Measurements from ENCODE around the gene MYCBPAP.

The MYCBPAP gene

DNA sequence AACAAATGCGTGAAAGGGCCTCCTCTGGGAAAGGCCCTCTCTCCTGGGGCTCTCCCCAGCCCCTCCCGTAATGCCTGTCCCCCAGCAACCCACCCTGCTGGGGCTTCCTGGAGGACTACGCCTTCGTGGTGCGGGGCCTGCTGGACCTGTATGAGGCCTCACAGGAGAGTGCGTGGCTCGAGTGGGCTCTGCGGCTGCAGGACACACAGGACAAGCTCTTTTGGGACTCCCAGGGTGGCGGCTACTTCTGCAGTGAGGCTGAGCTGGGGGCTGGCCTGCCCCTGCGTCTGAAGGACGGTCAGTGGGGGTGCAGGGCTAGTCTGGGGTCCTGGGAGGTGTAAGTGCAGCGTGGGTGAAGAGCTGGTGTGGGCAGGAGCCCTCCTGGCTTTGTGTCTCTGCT lies 43.6 kb downstream of the MYCBPAP start:
- no peak for DNase-seq (ENCODE audit: low spot score)

DNA sequence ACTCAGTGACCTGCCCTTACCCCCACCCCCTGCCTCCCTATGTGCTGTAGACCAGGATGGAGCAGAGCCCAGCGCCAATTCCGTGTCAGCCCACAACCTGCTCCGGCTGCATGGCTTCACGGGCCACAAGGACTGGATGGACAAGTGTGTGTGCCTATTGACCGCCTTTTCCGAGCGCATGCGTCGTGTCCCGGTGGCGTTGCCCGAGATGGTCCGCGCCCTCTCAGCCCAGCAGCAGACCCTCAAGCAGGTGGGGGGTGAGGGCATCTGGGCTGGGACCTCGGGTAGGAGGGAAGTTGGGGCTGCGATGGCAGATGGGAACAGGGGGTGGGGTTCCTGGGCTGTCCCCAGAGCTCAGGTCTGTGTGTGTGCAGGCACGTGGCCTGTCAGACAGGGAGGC lies 46.0 kb downstream of the MYCBPAP start:
- no peak for DNase-seq (ENCODE audit: low spot score)

DNA sequence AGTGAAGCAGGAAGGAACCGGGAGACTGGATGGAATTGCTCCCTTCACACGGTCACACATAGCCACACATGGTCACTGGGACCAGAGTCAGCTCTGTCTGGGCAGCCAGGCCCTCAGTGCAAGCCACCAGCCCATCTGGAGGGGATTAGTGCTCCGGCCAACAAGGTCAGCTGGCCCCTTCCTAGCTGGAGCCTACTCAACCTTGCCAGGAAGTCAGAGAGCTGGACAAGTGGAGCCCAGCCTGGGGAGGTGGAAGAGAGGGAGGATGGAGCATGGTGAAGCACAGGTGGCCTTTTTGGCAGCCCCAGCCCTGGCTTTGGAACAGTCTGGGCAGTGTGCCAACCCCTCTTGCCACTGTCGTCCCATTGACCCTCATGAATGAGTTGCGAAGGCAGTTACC lies 48.6 kb downstream of the MYCBPAP start:
- DNase-seq (ENCODE audit: low spot score) = no peak

DNA sequence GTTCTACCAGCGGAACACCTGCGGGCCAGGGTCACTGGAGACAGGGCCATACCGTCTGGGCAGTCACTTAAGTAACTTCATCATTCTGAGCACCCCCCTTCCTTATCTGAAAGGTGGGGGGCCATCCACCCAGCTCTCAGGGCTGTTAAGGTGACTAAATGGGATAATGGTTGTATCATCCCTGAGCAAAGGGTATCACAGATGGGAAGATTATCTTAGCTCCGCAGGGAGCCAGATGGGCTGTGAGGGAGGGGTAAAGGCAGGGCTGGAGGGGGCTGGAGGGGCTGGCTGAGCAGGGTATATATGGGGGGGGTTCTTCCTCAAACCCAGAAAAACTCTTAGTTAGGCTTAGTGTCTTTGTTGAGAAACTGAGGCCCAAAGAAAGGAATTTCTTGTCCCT lies 49.4 kb downstream of the MYCBPAP start:
- DNase-seq (ENCODE audit: low spot score) = no peak

DNA sequence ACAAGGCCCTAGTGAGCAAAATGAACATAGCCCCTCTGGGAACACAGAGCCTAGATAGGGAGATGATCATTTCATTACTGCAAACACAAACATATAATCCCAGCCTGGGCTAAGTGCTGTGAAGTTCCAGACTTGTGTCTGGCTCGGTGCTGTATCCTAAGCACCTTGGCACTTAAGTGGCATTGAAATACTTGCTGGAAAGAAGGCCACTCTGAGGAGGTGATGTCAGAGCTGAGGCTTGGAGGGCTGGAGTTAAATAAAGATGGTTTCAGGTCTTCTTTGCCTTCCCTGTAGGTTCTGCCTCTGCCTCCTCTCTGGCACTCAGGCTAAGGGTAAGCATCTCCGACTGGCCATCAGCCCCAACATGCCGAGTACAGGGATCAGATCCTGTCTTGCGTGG lies 49.9 kb downstream of the MYCBPAP start:
- no peak for DNase-seq (ENCODE audit: low spot score)

DNA sequence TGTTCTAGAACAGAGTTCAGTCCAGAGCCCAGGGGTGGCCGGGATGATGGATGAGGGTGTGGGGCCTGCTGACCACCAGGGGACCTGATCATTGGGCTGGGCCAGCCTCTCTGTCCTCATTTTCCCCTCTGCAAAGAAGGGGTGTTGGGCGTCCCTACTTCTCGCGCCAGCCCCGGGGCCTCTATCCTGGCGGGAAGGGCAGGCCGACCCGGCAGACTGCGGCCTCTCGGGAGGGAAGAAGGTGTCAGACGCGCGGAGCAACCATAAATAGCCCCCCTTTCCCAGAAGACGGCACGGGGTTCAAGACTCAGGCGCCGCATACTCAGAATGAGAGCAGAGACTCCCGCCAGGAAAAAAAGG lies 50.3 kb downstream of the MYCBPAP start:
- DNase-seq (ENCODE audit: low spot score) = no peak

DNA sequence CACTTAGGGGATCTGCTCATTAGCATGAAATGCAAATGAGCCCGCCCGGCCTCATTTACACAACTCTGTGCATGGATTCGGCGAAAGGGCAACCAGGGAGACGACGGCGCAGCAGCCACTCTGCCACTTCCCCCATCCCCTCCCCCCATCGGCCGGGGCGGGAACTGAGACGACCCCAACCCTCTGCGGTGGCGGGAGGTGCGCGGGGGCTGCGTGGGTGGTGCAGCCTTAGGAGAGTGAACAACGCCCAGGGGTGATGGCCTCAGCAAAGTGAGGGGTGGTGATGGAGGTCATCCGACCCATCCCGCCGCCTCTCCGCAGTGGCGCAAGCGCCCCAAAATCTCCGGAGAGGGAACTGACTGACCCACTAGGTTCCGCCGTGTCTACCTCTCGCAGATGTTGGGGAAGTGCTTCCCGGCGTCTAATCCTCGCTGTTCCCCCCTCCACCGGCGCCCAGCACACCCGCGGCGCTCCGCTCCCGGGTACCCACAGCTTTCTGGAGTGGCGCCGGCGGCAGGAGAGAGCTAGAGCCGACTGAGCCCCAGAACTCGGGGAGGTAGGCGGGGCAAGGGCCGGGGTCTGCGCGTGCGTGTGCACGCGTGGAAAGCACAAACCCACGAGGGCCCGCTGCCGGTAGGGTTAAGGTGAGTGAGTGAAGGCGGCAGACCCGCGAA lies 50.8 kb downstream of the MYCBPAP start:
- DNase-seq (ENCODE audit: low spot score) = no peak

DNA sequence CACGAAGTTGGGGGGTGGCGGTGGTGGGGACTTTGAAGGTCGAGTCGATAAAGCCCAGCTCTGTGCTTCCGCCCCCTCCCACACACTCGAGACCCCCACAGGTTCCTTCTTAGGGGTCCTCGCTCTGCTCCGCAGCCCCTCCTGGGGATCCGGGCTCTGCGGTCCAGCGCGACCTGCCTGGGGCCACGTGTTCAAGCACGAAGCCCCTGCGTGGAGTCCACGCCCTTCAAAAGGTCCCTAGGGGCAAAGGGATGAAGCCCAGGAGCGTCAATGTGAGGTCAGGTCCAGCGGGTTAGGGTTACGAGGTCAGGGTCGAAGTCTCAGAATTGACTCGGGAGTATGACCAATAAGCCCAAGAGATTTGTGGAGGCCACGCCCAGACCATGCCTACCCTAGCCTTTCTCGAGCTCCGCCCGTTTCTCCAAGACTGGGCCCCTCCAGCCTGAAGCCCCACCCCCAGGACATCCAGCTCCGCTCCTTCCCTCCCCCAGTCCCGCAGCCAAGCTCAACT lies 51.5 kb downstream of the MYCBPAP start:
- no peak for DNase-seq (ENCODE audit: low spot score)

DNA sequence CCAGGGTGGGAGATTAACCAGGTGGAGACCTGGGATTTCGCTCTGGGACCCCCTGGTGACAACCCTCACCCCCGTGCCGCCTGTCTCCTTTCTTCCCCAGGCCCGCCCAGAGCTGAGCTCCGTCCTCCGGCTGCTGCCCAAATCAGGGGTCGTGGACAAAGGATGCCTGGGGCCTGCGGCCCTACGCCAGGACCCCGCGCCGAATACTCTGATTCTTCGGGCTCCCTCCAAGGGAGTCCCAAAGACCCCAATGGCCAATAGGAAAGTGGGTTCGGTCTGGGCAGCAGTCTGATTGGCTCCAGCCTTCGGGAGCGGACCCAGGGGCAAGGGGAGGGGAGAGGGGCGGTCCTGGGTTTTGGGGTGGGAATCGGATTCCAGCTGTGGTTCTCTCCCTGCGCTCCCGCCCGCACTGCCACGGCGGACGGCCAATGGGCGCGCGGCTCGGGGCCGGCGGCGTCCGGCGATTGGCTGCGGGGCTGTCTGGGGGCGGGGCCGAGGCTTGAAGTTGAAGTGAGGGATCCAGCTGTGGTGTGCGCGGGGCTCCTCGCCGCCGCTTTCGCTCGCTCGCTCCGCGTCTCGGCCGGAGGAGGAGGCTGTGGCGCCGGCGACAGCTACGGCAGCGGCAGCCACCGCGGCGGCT lies 52.1 kb downstream of the MYCBPAP start, which contains the start of gene CACNA1G:
Gene CACNA1G, plus strand, starts transcription at position 531 of the 640 bp plus-strand sequence. CDS start 745 bp downstream, outside the sequence.
- DNase-seq (ENCODE audit: low spot score) = peak; percentile 70

DNA sequence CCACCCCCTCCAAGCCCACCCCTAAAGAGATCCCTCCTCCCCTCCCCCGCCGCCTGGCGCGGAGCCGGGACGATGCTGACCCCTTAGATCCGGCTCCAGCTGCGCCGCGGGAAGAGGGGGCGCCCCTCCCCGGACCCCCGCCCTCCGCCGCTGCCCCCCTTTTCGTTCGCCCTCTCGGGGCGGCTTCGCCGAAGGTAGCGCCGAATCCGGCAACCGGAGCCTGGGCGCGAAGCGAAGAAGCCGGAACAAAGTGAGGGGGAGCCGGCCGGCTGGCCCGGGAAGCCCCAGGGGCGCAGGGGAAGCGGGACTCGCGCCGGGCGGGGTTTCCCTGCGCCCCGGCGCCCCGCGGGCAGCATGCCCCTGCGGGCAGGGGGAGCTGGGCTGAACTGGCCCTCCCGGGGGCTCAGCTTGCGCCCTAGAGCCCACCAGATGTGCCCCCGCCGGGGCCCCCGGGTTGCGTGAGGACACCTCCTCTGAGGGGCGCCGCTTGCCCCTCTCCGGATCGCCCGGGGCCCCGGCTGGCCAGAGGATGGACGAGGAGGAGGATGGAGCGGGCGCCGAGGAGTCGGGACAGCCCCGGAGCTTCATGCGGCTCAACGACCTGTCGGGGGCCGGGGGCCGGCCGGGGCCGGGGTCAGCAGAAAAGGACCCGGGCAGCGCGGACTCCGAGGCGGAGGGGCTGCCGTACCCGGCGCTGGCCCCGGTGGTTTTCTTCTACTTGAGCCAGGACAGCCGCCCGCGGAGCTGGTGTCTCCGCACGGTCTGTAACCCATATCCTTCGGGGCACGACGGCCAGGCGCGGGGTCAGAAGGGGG lies 52.9 kb downstream of the MYCBPAP start:
- DNase-seq (ENCODE audit: low spot score) = no peak

DNA sequence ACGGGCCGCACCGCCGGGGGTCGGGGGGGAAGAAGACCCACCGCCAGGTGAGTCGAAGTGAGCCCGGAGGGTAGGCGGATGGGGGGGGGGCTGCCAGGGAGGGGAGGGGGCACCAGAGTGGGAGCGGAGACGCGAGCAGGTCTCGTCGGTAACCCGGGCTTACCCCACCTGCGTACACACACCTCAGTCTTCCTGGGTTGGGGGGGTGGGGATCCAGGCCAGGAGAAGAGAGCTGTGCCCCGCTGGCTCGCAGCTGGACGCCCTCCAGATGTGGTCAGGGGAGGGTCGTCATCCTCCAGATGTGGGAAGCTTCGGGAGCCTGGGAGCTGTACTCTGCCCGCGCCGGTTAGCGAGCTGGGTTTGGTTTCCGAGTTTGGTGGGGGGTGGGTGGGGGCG lies 53.5 kb downstream of the MYCBPAP start:
- DNase-seq (ENCODE audit: low spot score) = no peak

DNA sequence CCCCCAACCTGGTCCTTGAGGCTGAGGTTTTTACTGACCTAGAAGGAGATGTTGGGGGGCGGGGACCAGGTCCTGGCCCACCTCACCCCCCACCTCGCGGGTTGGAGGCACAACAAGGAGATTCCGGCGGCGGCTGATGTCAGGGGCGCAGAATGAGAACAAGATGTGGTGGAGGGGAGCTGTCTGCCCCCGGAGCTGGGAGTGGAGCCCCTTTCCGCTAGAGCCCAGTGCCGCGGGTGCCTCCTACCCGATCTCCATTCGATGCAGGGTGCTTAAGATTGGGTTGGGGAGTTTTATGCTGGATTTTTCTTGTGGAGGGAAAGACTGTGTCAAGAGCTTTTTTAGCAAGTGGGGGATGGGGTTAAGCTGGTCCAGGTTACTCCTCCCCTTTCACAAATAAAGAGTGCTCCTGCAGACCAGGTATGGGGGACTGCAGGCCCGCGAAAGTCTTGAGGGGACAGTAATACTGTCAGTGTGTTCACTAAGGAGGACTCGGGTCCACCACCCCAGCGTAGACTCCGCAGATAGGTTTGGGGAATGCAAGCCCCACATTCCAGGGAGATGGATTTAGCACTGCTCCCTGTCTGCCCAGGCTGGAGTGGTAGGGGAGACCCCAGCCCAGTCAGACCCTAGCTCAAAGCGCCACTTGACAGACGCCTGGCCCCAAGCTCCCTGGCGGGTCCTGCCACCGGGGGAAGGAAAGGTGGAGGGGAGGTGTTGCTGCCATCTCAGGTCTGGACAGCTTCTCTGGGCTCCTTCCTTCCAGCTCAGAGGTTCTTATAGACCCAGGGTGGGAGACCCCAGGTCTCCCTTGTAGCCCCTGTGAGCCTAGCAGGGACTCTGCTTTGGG lies 54.2 kb downstream of the MYCBPAP start:
- no peak for DNase-seq (ENCODE audit: low spot score)

DNA sequence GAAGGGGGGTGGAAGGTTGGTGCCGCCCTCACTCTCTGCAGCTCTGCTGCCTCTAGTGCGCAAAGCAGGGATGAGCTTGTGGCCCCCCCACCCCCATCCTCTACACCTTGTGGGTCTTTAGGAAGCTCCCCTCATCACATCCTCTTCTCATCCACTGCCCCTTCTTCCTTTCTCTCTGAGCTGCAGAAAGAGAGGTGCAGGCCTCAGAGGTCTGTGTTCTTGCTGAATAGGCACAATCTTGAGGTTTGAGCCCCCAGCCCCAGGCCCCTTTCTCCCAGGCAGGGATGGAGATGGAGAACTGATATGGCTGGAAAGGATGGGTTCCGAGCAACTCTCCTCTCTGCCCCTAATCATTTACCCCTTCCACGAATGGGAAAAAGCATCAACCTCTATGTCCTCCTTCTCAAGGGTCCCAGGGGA lies 54.9 kb downstream of the MYCBPAP start:
- no peak for DNase-seq (ENCODE audit: low spot score)

DNA sequence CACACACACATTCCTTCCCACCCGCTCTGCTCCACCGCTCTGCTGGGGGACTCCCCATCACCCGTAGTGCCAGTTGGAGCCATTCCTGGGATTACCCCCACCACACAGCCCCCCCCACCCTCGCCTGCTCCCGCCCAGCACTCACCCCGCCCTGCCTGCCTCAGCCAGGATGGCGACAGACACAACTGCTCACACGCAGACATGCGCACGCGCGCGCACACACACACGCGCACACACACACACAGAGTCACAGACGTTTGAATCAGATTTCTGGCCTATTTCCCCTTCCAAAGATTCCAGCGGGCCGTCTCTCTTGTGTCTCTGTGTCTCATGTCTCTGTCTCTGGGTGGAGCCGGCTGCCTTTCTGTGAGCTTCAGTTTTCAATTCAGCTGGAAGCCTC lies 56.7 kb downstream of the MYCBPAP start:
- no peak for DNase-seq (ENCODE audit: low spot score)

DNA sequence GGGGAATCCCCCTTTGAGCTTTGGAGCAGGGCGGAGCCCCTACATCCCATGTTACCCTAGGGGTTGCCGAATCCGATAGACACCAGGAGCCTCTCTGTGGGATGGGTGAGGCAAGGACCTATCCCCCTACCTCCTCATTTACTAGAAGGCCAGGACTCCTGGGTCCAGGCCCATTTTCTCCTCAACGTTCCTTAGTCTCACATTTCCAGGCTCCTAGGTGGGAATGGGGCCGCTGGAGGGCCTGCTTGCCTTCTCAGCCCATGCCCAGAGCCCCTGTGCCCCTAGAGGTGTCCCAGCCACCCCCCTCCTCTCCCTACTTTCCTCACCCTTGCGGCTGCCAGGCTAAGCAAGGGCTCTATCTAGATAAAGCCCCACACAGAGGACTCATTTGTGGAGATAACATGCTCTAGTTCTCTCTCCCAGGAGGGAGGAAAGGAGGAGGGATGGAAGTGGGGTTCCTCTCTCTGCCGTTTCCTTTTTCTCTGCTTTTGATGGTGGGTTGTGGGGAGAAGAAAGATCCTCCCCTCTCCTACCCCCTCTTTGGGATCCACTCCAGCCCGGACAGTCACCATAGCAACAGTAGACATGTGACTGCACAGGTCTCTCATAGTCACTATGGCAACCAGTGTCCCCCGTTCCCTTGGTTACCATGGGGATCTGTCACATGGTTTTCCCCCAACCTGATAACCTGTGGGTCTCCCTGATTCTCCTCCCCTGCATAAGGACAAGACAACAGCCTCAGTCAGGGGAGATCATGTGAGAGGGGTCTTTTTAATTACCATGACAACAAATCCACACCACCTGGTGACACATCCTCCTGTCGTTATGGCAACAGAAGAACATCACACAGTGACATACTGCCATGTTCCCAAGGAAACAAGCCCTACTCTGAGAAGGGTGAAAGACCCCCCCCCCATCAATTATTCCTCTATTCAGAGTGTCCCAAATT lies 57.4 kb downstream of the MYCBPAP start:
- DNase-seq (ENCODE audit: low spot score) = no peak

DNA sequence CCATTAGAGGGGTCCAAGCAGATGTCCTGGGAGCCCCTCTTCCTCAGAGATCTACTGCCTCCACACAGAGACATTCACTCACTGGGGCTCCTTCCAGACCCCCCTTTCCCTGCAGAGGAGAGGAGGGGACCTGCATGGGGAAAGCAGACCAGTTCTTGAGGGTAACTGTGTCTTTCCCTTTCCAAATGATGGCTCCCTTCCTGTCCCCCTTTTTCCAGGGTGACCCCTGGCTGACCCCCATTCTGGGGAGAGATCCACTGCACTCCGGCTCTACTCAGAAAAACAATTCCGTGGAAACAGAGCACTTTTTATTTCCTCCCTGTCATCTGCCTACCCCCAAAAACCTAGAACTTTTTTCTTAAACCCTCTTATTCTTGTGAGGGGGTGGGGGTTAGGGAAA lies 58.6 kb downstream of the MYCBPAP start:
- no peak for DNase-seq (ENCODE audit: low spot score)

DNA sequence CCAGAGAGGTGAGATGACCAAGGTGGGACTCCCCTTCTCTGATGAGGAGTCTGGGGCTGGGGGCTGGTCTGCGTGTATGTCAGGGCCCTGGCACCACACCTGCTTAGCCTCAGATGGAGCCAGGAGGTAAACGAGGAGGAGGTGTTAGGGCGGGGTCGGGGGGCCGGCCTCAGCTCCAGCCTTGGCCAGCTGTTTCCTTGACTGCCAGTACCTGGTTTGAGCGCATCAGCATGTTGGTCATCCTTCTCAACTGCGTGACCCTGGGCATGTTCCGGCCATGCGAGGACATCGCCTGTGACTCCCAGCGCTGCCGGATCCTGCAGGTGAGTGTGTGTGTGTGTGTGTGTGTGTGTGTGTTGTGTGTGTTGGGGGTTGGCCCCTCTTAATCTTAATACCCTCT lies 60.4 kb downstream of the MYCBPAP start:
- no peak for DNase-seq (ENCODE audit: low spot score)

DNA sequence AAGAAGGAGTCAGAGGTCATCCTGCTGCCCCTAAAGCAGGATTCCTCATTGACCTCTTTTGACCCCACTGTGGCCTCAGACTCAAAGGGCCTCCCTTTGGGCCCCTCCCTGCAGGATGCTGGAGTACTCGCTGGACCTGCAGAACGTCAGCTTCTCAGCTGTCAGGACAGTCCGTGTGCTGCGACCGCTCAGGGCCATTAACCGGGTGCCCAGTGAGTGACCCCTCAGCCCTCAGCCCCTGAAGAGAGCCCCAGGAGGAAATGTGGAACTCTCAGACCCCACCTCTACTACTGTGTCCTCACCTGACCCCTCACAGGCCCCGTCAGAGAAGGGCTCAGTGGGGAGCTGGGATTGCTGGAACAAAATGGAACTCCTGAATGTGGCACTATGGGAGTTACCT lies 61.4 kb downstream of the MYCBPAP start:
- no peak for DNase-seq (ENCODE audit: low spot score)

DNA sequence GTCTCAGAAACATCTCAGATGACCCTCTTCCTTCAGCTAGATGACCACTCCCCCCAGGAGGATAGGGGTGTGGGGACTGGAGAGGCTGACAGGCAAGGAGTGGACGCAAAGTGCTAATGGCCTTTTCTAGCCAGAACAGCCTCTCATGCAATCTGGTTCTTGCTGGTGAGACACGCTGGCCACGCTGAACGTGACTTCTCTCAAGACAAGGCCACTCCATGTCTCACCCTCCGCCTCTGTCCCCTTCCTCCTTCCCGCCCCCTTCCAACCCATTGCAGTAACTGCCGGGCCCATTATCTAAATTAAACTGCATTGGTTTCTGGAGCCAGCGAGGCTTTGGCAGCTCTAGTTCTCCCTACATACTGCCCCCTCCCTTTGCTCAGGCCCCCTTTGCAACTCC lies 61.8 kb downstream of the MYCBPAP start:
- DNase-seq (ENCODE audit: low spot score) = no peak

DNA sequence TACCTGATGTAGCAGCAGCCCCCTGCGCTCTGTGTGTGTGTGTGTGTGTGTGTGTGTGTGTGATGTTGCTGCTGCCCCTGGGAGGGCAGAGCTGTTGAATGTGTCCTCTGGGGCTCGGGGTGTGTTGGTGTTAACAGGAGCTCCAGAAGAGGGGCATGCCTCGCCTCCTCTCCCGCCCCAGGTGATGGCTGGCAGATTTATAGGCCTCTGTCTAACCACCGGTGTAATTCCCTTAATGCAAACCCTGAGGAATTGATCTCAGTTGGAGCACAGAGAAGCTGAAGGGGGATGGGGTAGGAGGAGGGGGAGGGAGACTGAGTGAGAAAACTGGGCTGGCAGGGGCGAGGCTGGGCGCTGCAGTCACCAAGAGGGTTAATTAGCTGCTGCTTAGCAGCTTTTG lies 62.3 kb downstream of the MYCBPAP start:
- no peak for DNase-seq (ENCODE audit: low spot score)

DNA sequence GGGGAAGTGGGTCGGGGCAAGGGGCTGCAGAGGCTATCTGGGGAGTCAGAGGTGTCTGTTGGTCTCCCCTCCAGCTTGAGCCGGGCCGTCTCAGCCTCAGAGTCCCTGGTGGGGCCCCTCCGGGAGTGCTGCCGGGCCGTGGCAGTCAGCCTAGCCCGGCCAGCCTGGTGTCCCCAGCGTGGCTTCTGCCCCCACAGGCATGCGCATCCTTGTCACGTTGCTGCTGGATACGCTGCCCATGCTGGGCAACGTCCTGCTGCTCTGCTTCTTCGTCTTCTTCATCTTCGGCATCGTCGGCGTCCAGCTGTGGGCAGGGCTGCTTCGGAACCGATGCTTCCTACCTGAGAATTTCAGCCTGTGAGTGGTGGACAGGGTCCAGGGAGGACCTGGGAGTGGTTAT lies 63.4 kb downstream of the MYCBPAP start:
- DNase-seq (ENCODE audit: low spot score) = no peak

All from globus pallidus (tissue), 1 donor.